ENCODE results near the gene MANBA.
"Not testable (repeated sequence)": the region's sequence is repeated elsewhere in the genome, so short reads cannot be mapped to it uniquely, and the experiment has no call there.

MANBA gene

DNA sequence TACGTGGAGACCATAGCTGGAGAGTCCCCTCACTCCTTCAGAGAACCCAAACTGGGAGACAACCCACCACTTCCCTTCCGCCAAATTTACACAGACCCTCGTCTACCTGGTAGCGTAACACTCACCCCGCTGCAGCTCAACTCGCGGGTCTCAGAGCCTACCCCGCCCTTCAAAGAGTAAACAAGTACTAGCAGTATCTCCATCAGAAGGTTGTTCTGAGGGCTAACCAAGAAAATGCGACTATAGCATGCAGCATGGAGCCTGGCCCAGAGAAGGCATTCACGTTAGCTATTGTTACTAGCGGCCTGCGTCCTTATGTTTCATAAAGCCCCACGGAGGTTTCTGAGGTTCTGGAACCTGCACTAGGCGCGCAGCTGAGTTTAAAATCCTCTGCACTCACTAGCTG, 531 bp upstream of the MANBA start:
- peak in 2 of 4 experiments; percentile 5 to 24 for DNase-seq

- no peak for DNase-seq
Measured at GRCh38 chr4:102759831-102760644, 730 bp downstream of the MANBA start.

GRCh38 chr4:102758241-102759160, 2.3 kb downstream of the MANBA start:
- DNase-seq = no peak

DNA sequence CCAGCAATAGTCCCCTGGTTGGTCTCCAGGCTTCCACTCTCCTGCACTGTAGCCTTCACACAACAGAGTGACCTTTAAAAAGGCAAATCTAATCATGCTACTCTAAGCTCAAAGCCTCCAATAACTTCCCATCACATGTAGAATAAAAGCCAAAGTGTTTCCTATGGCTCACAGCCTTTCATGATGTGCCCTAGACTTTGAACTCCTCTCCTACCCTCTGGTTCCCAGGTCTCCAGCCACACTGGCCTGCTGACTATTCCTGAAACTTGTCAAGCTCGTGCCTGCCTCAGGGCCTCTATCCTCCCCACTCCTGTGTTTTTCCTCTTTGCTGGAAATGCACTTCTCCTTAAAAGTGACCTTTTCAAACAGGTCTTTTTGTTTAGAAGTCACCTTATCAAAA, 3.1 kb downstream of the MANBA start:
- no peak for DNase-seq

- DNase-seq = no peak
Measured at GRCh38 chr4:102754044-102754443, 6.7 kb downstream of the MANBA start.

GRCh38 chr4:102751941-102752340, 8.8 kb downstream of the MANBA start:
- DNase-seq = no peak

- DNase-seq = not testable (repeated sequence)
Measured at GRCh38 chr4:102743352-102743751, 17.4 kb downstream of the MANBA start.

- DNase-seq = not testable (repeated sequence)
Measured at GRCh38 chr4:102738802-102739201, 22.0 kb downstream of the MANBA start.

- no peak for DNase-seq
Measured at GRCh38 chr4:102736636-102737549, 23.9 kb downstream of the MANBA start.

GRCh38 chr4:102735582-102735981, 25.2 kb downstream of the MANBA start:
- DNase-seq = no peak

GRCh38 chr4:102734591-102735385, 26.0 kb downstream of the MANBA start:
- no peak for DNase-seq

DNA sequence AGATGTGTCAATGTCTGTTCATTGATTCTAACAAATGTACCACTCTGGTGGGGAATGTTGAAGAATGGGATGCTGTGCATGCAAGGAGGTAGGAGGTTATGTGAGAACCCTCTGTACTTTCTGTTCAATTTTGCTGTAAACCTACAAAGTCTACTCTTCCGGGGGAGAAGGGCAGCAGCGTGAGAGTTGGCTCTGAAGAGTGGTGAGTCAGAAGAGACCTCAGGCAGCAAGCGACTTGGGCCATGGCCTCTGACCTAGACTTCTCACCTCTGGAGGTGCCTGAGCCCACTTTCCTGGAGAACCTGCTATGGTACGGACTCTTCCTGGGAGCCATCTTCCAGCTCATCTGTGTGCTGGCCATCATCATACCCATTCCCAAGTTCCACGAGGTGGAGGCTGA, 26.7 kb downstream of the MANBA start:
- DNase-seq = no peak

DNA sequence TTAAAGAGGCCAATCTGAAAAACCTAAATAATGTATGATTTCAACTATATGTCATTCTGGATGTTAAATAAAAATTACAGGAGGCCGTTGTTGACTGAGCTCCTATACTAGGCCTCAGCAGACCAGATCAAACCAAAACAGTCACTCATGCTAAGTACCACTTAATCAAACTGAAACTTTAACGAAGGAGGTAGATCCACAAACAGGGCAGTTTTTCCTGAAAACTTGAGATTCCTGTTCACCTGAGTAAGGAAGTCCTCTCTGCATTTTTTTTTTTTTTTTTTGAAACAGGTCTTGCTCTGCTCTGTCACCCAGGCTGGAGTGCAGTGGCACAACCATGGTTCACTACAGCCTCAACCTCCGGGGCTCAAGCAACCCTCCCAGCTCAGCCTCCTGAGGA, 27.7 kb downstream of the MANBA start:
- DNase-seq = no peak

- no peak for DNase-seq
Measured at GRCh38 chr4:102732678-102733077, 28.1 kb downstream of the MANBA start.

DNA sequence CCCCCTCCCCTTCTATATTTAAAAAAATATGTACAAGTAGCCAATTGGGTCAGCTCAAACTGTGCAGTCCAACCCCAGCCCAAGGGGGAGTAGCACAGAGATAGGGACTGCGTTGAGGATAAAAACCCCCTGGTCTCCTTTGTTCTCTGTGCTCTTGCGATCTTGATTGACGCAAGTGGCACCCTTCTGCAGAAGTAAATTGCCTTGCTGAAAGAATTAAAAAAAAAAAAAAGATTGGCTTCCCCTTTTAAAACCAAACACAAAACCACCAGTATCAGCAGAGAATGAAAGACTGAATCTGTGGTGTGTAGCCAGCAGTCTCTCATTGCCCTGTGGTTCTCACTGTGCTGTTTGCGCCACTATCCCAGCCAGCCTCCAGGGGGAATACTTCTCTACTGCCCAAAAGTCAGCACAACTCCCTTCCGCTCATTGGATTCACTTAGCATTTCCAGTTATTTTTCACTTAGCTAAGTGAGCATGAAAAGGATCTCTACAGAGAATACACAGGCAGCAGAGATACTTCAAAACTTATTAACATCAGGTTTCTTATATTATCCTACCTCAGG, 29.7 kb downstream of the MANBA start:
- DNase-seq = no peak

- not testable (repeated sequence) for DNase-seq
Measured at GRCh38 chr4:102729486-102729885, 31.3 kb downstream of the MANBA start.

- not testable (repeated sequence) for DNase-seq
Measured at GRCh38 chr4:102726919-102727318, 33.8 kb downstream of the MANBA start.

GRCh38 chr4:102726068-102726467, 34.7 kb downstream of the MANBA start:
- DNase-seq = no peak

GRCh38 chr4:102725229-102725628, 35.5 kb downstream of the MANBA start:
- no peak for DNase-seq

- no peak for DNase-seq
Measured at GRCh38 chr4:102723511-102723910, 37.3 kb downstream of the MANBA start.

DNA sequence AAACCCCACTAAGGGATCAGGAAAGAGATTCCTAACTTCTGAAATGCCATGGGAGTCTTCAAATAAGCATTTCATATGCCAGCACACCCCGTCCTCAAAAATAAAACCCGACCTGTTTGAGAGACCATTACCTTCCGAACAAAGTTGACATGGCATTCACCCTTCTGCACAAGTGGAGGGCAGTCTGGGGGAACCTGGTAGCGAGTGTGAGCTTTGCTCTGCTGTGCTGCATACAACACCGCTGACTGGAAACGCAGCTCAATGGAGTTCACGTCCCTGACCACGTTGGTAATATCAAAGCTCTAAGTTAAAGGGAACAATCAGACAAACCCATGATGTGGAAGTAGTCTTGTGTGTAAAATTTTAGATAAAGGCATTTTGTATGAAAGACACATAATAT, 38.0 kb downstream of the MANBA start:
- DNase-seq = no peak
